Measurements from ENCODE around the gene SIRT7.

The SIRT7 gene

DNA sequence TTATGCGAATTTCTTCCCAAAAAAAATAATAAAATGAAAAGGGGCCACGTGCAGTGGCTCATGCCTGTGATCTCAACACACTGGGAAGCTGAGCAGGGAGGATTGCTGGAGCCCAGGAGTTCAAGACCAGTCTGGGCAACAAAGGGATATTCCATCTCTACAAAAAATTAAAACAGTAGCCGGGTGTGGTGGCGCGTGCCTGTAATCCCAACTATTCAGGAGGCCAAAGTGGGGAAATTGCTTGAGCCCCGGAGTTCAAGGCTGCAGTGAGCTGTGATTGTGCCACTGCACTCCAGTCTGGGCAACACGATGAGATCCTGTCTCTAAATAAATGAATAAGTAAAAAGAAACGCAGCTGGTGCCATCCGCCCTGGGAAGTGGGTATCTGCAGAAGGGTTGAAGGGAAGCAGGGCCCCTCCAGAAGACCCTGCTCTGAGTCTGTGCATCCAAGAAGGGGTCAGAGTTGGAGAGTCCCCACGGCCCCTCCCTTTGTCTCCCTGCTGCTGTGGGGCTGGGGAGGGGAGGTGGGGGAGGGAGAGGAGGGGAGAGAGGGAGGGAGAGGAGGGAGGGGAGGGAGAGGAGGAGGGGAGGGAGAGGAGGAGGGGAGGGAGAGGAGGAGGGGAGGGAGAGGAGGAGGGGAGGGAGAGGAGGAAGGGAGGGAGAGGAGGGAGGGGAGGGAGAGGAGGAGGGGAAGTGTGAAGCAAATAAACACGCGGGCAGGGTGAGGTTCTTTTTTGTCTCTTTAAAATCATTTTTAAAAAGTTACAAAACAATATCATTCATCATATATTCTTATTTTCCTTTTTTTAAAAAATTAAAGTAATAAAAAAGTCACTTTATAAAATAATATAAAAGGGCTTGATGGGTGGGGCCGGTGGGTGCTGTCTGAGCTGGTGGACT is 34.1 kb upstream of the SIRT7 start:
- no peak overlapping the region for H3K4me3 ChIP-seq (ENCODE audit: low read depth, low read length)
- peaks cover 5% of the 10 kb centered on the region for H3K27me3 ChIP-seq (ENCODE audit: control insufficient read depth, insufficient read depth, low read length)
- H3K27ac ChIP-seq (ENCODE audit: low read depth, low read length), result no peak overlapping the region
- H3K36me3 ChIP-seq (ENCODE audit: control insufficient read depth, insufficient read depth, low read length), result no peaks in the 10 kb centered on the region
- no peaks in the 10 kb centered on the region for H3K4me1 ChIP-seq (ENCODE audit: control insufficient read depth, insufficient read depth, low read length)
- no peaks in the 10 kb centered on the region for H3K9me3 ChIP-seq (ENCODE audit: control insufficient read depth, insufficient read depth, low read depth, low read length)
- H3K9ac ChIP-seq (ENCODE audit: low read length), result no peak overlapping the region

DNA sequence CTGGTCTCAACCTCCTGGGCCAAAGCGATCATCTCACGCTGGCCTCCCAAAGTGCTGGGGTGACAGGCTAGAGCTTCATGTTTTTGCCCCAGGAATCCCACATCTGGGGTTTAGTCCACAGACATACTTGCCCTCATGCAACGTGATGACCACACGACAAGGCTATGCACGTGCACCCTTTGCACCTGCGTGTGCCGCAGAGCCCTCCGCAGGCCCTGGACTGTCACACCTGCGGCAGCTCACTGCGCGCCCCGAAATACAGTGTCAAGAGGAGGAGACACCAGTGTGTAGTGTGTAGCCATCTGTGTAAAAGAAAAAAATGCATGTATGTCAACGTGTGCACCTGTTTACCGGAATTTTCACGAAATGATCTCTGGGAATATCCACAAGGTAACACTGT is 32.5 kb upstream of the SIRT7 start:
- Histone ChIP-seq H3K27ac (ENCODE audit: low read depth, low read length) (no peak overlapping the region), H3K36me3 (ENCODE audit: control insufficient read depth, insufficient read depth, low read length) (no peaks in the 10 kb centered on the region), H3K4me1 (ENCODE audit: control insufficient read depth, insufficient read depth, low read length) (no peaks in the 10 kb centered on the region), H3K9ac (ENCODE audit: low read length) (no peak overlapping the region), H3K27me3 (ENCODE audit: control insufficient read depth, insufficient read depth, low read length) (no peaks in the 10 kb centered on the region; the same call in 1 of the 2 replicates), H3K4me3 (ENCODE audit: low read depth, low read length) (no peak overlapping the region), H3K9me3 (ENCODE audit: control insufficient read depth, insufficient read depth, low read depth, low read length) (no peaks in the 10 kb centered on the region)

DNA sequence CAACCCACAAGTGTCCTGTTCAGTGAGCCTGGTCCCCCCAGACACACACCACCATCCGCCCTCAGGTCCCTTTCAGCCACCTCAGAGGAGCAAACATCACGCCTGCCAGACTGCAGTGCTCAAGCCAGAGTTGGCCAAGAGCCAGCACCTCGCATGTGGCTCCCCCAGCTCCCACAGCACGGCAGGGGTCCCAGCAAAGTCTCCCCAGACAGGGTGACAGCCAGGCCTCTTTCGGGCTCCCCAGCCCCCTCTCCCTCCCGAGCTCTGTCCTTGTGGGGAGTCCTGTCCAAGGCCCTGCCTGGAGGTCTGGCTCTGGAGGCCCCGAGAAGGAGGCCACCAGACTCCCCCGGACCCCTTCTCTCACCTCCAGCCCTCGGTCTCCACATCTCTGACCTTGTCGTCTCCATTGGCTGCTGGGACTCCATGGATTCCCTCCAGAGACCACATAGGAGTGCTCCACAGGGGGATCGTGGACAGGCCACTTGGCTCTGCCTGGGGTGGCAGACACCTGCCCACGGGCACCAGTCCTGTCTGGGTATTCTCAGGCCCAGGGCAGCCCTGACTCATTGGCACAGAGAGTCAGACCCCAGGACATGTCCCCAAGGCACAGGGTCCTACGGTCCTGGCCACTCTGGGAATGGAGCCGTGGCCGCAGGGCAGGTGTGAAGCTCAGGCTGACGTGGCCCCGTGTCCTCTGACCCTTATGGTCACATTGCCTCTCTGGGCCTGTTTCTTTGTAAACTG is 30.8 kb upstream of the SIRT7 start:
- H3K9ac ChIP-seq (ENCODE audit: low read length), result no peak overlapping the region
- H3K36me3 ChIP-seq (ENCODE audit: control insufficient read depth, insufficient read depth, low read length), result no peaks in the 10 kb centered on the region
- H3K4me3 ChIP-seq (ENCODE audit: low read depth, low read length), result no peak overlapping the region
- H3K27me3 ChIP-seq (ENCODE audit: control insufficient read depth, insufficient read depth, low read length), result no peaks in the 10 kb centered on the region
- no peaks in the 10 kb centered on the region for H3K4me1 ChIP-seq (ENCODE audit: control insufficient read depth, insufficient read depth, low read length)
- H3K27ac ChIP-seq (ENCODE audit: low read depth, low read length), result no peak overlapping the region
- no peaks in the 10 kb centered on the region for H3K9me3 ChIP-seq (ENCODE audit: control insufficient read depth, insufficient read depth, low read depth, low read length)

DNA sequence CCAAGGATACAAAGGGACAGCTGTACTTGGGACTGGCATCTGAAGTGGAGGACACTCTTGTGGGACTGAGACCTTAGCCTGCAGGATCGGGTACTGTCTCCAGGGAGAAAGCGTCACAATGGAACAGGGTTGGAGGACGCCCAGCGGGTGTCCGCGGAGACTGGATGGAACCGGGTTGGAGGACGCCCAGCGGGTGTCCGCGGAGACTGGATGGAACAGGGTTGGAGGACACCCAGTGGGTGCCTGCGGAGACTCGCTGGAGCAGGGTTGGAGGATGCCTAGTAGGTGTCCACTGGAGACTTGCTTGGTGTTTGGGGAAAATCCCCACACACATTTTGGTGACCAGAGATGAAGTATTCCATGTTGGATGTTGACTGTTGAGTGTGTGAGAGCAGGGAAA is 29.2 kb upstream of the SIRT7 start, which contains the start of gene MYADML2:
TSS of gene MYADML2 (minus strand) at position 45 of the 400 bp plus-strand sequence. CDS start 5,492 bp downstream, outside the sequence.
- Histone ChIP-seq H3K27ac (ENCODE audit: low read depth, low read length) (no peak within 1 kb of the TSS), H3K9ac (ENCODE audit: low read length) (no peak within 1 kb of the TSS), H3K4me3 (ENCODE audit: low read depth, low read length) (no peak within 1 kb of the TSS), H3K9me3 (ENCODE audit: control insufficient read depth, insufficient read depth, low read depth, low read length) (no peaks in the 10 kb centered on the region), H3K27me3 (ENCODE audit: control insufficient read depth, insufficient read depth, low read length) (no peaks in the 10 kb centered on the region), H3K4me1 (ENCODE audit: control insufficient read depth, insufficient read depth, low read length) (peaks cover under 1% of the 10 kb centered on the region; the same call in 1 of the 2 replicates), H3K36me3 (ENCODE audit: control insufficient read depth, insufficient read depth, low read length) (no peaks in the 10 kb centered on the region)

DNA sequence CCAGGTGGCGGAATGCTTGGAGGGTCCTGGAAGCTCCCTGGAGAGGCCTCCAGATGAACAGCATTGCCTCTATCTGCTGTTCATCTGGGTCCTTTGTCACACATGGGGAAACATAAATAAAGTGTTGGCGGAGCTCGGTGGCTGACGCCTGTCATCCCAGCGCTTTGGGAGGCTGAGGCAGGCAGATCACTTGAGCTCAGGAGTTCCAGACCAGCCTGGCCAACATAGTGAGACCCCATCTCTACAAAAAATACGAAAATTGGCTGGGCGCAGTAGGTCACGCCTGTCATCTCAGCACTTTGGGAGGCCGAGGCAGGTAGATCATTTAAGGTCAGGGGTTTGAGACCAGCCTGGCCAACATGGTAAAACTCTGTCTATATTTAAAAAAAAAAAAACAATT is 26.9 kb upstream of the SIRT7 start:
- no peaks in the 10 kb centered on the region for H3K36me3 ChIP-seq (ENCODE audit: control insufficient read depth, insufficient read depth, low read length)
- no peak overlapping the region for H3K27ac ChIP-seq (ENCODE audit: low read depth, low read length)
- H3K4me3 ChIP-seq (ENCODE audit: low read depth, low read length), result no peak overlapping the region

DNA sequence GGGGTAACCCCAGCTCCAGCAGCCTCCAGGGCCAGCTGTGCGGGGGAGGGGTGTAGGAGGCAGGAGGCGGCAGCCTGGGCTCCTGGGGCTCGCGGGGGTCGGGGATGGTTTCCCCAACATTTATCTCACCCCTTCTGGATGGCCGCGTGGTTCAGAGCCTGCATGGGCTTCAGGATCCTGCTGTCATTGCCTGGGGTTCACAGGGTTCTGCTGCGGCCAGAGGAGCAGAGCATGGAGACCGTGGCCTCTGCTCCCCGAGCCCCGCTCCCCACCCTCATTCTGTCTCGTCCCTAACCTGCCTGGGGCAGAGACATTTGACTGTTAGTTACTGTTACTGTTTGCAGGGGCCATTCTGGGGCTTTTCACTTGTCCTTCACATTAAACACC is 24.2 kb upstream of the SIRT7 start:
- H3K4me1 ChIP-seq (ENCODE audit: control insufficient read depth, insufficient read depth, low read length), result peaks cover 9% of the 10 kb centered on the region; the same call in 1 of the 2 replicates
- no peak overlapping the region for H3K4me3 ChIP-seq (ENCODE audit: low read depth, low read length)
- no peak overlapping the region for H3K27ac ChIP-seq (ENCODE audit: low read depth, low read length)
- peaks cover 22% of the 10 kb centered on the region; the same call in 1 of the 2 replicates for H3K27me3 ChIP-seq (ENCODE audit: control insufficient read depth, insufficient read depth, low read length)
- no peaks in the 10 kb centered on the region for H3K9me3 ChIP-seq (ENCODE audit: control insufficient read depth, insufficient read depth, low read depth, low read length)
- no peak overlapping the region for H3K9ac ChIP-seq (ENCODE audit: low read length)
- H3K36me3 ChIP-seq (ENCODE audit: control insufficient read depth, insufficient read depth, low read length), result no peaks in the 10 kb centered on the region

More for the DNA sequence above, 26.9 kb upstream of the SIRT7 start:
- Histone ChIP-seq H3K9me3 (ENCODE audit: control insufficient read depth, insufficient read depth, low read depth, low read length) (no peaks in the 10 kb centered on the region), H3K4me1 (ENCODE audit: control insufficient read depth, insufficient read depth, low read length) (peaks cover 9% of the 10 kb centered on the region; the same call in 1 of the 2 replicates), H3K27me3 (ENCODE audit: control insufficient read depth, insufficient read depth, low read length) (peaks cover 10% of the 10 kb centered on the region; the same call in 1 of the 2 replicates), H3K9ac (ENCODE audit: low read length) (no peak overlapping the region)

DNA sequence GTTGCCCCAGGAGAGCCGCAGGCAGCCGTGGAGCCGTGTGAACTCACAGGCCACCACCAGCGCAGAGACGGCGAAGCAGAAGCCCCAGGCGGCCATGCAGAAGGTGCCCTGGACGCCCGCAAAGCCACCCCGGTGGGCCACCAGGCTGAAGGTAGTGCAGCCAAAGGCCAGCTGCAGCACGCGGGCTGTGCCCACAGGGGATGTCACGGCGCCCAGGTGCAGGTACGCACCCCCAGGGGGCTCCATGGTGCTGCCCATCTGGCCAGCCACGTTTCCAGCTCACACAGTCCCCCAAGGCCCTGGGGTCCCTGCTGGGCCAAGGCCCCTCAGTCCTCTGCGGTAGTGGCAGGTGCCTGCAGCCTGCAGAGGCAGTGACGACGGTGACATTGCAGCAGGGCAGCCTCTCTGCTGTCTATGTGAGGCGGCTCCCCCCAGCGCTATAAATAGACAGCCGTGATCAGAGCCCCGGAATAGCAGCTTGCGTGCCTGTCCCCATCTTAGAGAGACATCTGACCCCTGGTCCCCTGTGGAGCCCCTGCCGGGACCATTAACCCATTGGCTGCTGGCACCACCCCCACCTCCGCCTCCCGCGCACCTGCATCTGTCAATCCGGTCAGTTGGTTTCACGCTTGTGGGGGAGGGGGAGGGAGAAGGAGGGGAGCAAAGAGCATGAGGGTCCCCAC is 23.6 kb upstream of the SIRT7 start:
- Histone ChIP-seq H3K27me3 (ENCODE audit: control insufficient read depth, insufficient read depth, low read length) (peaks cover 22% of the 10 kb centered on the region; the same call in 1 of the 2 replicates), H3K4me3 (ENCODE audit: low read depth, low read length) (no peak overlapping the region), H3K36me3 (ENCODE audit: control insufficient read depth, insufficient read depth, low read length) (no peaks in the 10 kb centered on the region), H3K27ac (ENCODE audit: low read depth, low read length) (no peak overlapping the region), H3K4me1 (ENCODE audit: control insufficient read depth, insufficient read depth, low read length) (peaks cover 9% of the 10 kb centered on the region; the same call in 1 of the 2 replicates), H3K9ac (ENCODE audit: low read length) (no peak overlapping the region), H3K9me3 (ENCODE audit: control insufficient read depth, insufficient read depth, low read depth, low read length) (no peaks in the 10 kb centered on the region)

DNA sequence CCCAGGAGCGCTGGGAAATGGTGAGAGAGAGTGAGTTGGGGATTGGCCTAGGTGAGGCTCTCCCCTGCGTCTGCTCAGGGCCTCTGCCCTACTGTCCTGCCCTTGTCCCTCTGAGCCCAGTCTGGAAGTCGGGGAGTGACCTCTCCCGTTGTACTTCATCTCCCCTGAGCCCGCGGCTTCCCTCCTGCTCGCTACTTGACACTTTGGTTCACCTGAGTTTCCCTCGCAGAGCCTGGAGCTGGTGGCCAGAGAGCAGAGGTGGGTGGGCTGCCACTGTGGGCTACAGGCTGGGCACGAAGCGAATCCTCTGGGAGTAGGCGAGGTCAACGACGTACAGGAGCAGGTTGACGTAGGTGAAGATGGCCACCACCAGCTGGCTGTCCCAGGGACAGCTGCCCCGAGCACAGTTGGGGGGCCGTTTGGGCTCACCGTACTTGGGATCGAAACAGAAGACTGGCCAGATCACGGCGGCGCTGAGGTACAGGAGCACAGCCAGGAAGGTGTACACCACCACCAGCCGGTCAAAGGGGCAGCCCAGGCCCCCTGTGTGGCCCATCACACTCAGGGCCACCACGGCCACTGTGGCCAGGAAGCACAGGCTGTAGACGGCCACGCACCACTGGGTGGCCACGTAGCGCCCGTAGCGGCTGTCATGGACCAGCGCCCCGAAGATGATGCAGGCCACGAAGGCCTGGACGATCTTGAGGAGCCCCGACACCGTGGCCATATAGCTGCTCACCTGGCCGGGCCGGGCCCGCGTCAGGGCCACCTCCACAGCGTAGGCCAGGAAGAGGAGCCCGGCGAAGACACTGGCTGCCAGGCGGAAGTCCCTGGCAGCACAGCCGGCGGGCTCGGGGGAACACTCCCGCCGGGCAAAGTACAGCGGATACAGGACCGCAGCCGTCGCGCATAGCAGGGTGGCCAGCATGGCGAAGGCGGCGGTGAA is 22.8 kb upstream of the SIRT7 start:
- no peaks in the 10 kb centered on the region for H3K36me3 ChIP-seq (ENCODE audit: control insufficient read depth, insufficient read depth, low read length)
- H3K4me3 ChIP-seq (ENCODE audit: low read depth, low read length), result no peak overlapping the region
- peaks cover 22% of the 10 kb centered on the region; the same call in 1 of the 2 replicates for H3K27me3 ChIP-seq (ENCODE audit: control insufficient read depth, insufficient read depth, low read length)
- peaks cover 12% of the 10 kb centered on the region; the same call in 1 of the 2 replicates for H3K4me1 ChIP-seq (ENCODE audit: control insufficient read depth, insufficient read depth, low read length)
- no peak overlapping the region for H3K27ac ChIP-seq (ENCODE audit: low read depth, low read length)
- H3K9ac ChIP-seq (ENCODE audit: low read length), result no peak overlapping the region
- H3K9me3 ChIP-seq (ENCODE audit: control insufficient read depth, insufficient read depth, low read depth, low read length), result no peaks in the 10 kb centered on the region

DNA sequence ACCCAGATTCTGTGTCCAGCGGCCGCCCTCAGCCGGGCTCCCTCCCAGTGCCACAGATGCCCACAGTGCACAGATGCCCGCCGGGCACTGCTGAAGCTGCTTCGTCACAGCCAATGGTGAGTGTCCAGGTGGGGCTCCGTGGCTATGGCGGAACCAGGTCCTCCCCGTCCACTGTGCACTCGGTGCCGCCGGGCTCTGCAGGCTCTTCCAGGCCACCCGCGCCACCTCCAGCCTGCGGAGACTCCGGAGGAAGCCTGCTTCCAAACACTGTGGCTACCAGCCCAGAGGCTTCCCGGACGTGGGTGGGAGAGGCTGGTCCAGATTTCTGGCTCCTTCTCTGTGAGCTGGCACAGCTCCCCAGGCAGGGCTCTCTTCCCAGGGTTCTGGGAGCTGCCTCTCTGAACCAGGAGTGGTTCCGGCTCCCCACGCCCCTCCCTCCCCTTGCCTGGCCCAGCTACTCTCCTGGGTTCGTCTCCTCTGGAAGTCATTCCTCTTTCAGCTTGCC is 22.0 kb upstream of the SIRT7 start:
- H3K9me3 ChIP-seq (ENCODE audit: control insufficient read depth, insufficient read depth, low read depth, low read length), result no peaks in the 10 kb centered on the region
- no peak overlapping the region for H3K4me3 ChIP-seq (ENCODE audit: low read depth, low read length)
- H3K9ac ChIP-seq (ENCODE audit: low read length), result no peak overlapping the region
- H3K4me1 ChIP-seq (ENCODE audit: control insufficient read depth, insufficient read depth, low read length), result peaks cover 12% of the 10 kb centered on the region; the same call in 1 of the 2 replicates
- no peak overlapping the region for H3K27ac ChIP-seq (ENCODE audit: low read depth, low read length)
- H3K36me3 ChIP-seq (ENCODE audit: control insufficient read depth, insufficient read depth, low read length), result peaks cover 8% of the 10 kb centered on the region
- H3K27me3 ChIP-seq (ENCODE audit: control insufficient read depth, insufficient read depth, low read length), result peaks cover 22% of the 10 kb centered on the region; the same call in 1 of the 2 replicates

DNA sequence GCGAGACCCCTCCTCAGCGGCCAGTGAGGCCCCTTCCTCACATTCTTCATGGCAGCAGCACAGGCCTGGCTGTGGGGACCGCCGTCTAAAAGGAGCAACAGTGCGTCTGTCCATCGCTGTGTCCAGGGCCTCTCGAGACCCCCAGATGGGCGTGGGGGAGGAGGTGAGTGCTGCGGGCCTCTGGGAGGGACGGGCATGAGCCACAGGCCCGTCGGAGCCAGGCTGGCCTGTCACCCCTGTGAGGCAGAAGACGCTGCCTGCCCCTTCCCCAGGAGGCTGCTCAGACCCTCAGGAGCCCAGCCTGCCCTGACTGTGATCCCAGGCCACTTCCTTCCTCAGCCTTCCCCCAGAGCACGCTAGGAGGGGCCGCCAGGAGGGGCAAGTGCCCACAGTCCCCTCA is 21.2 kb upstream of the SIRT7 start:
- no peaks in the 10 kb centered on the region for H3K9me3 ChIP-seq (ENCODE audit: control insufficient read depth, insufficient read depth, low read depth, low read length)
- H3K36me3 ChIP-seq (ENCODE audit: control insufficient read depth, insufficient read depth, low read length), result peaks cover 15% of the 10 kb centered on the region
- H3K27ac ChIP-seq (ENCODE audit: low read depth, low read length), result no peak overlapping the region
- peaks cover 12% of the 10 kb centered on the region; the same call in 1 of the 2 replicates for H3K4me1 ChIP-seq (ENCODE audit: control insufficient read depth, insufficient read depth, low read length)
- H3K4me3 ChIP-seq (ENCODE audit: low read depth, low read length), result no peak overlapping the region
- no peak overlapping the region for H3K9ac ChIP-seq (ENCODE audit: low read length)
- H3K27me3 ChIP-seq (ENCODE audit: control insufficient read depth, insufficient read depth, low read length), result peaks cover 22% of the 10 kb centered on the region; the same call in 1 of the 2 replicates

Measured in HUES6 (cell line).